Caco-2 (cell line): ENCODE data around the gene UGDH. TPM values are rescaled to one million over a fixed set of nuclear protein-coding genes. Genes with fewer than 3 reads are reported as not detected.

Source experiments
- BruUV-seq: library from RNA; stranded (reverse); fragments of 400-500 nt; replicated peaks from 2 replicates; lab custom pipeline; 2021; lab: Mats Ljungman, UMichigan
- CTCF ChIA-PET: fragments of 300-600 bp; sonication (Branson Sonifier 250); formaldehyde crosslinking; loops from one replicate; lab custom pipeline; 2022; ENCODE audit warnings: antibody characterized with exemption; lab: Charles Lee
- POLR2A ChIA-PET: fragments of 300-600 bp; sonication (Branson Sonifier 250); formaldehyde crosslinking; loops from one replicate; lab custom pipeline; 2022; ENCODE audit warnings: antibody characterized with exemption; lab: Charles Lee
- DNase-seq, 2 experiments: peaks; one replicate each; pipeline versions ENCODE4 v3.0.0 to v3.0.0-alpha.2; 2020 to 2022
- H3K27me3 ChIP-seq: replicated peaks from 2 replicates; pipeline ENCODE4 v1.6.0; 2011; ENCODE audit warnings: low read length; ENCODE audit not compliant: control insufficient read depth, insufficient read depth
- H3K36me3 ChIP-seq: 2 replicates; pipeline ENCODE4 v1.5.1; 2011; ENCODE audit warnings: low read length; ENCODE audit not compliant: control insufficient read depth, insufficient read depth
- H3K4me1 ChIP-seq: fragments of 250-450 bp; sonication (Bioruptor Pico); 2 replicates; pipeline ENCODE4 v1.5.1; 2020; ENCODE audit warnings: mild to moderate bottlenecking
- H3K4me3 ChIP-seq: 2 replicates; pipeline ENCODE4 v1.5.1; 2011; ENCODE audit warnings: low read depth, mild to moderate bottlenecking, control low read depth, low read length
- H3K9me3 ChIP-seq: fragments of 250-450 bp; sonication (Bioruptor Pico); 2 replicates; pipeline ENCODE4 v1.5.1; 2020; ENCODE audit warnings: mild to moderate bottlenecking, moderate library complexity
- H3K27ac Mint-ChIP-seq: one replicate; pipeline ENCODE4 v1.8.0; 2022; ENCODE audit warnings: mixed read lengths; ENCODE audit not compliant: unreplicated experiment
- H3K27me3 Mint-ChIP-seq: one replicate; pipeline ENCODE4 v1.8.0; 2022; ENCODE audit warnings: mixed read lengths; ENCODE audit not compliant: insufficient read depth, unreplicated experiment
- H3K36me3 Mint-ChIP-seq: one replicate; pipeline ENCODE4 v1.8.0; 2022; ENCODE audit warnings: mild to moderate bottlenecking, mixed read lengths; ENCODE audit not compliant: insufficient read depth, unreplicated experiment
- H3K4me1 Mint-ChIP-seq: one replicate; pipeline ENCODE4 v1.8.0; 2022; ENCODE audit warnings: low read depth, mixed read lengths; ENCODE audit not compliant: unreplicated experiment
- H3K4me3 Mint-ChIP-seq: one replicate; pipeline ENCODE4 v1.8.0; 2022; ENCODE audit warnings: mild to moderate bottlenecking, moderate library complexity, mixed read lengths; ENCODE audit not compliant: unreplicated experiment
- H3K9me3 Mint-ChIP-seq: one replicate; pipeline ENCODE4 v1.8.0; 2022; ENCODE audit warnings: mixed read lengths; ENCODE audit not compliant: unreplicated experiment
- intact Hi-C: fragments of 100-400 bp; cut with micrococcal nuclease; formaldehyde crosslinking; loops from one replicate; pipeline ENCODE4 v1.10.0; 2022; ENCODE audit not compliant: unreplicated experiment
- total RNA-seq: library from RNA; stranded (reverse); gene quantifications from 2 replicates; pipeline ENCODE4 v1.2.3, GENCODE V29; 2022
- TF ChIP-seq, protein P1 (sequence below), 2 experiments: fragments of 200-600 bp in 1 of 2; IDR thresholded peaks; 1 replicate in 1 of 2; 2 replicates in 1 of 2; pipeline versions ENCODE4 v1.5.1 to v1.8.0; 2011 to 2022; ENCODE audit warnings: antibody characterized with exemption in 1 of 2, control low read depth in 1 of 2, inconsistent platforms in 1 of 2, low read depth in 1 of 2, low read length in 1 of 2, mild to moderate bottlenecking in 1 of 2, moderate library complexity in 1 of 2; ENCODE audit not compliant: insufficient read depth in 1 of 2, severe bottlenecking in 1 of 2, unreplicated experiment in 1 of 2

The UGDH gene
- total RNA-seq, 1 experiment from 2014 or later: 139 TPM

DNA sequence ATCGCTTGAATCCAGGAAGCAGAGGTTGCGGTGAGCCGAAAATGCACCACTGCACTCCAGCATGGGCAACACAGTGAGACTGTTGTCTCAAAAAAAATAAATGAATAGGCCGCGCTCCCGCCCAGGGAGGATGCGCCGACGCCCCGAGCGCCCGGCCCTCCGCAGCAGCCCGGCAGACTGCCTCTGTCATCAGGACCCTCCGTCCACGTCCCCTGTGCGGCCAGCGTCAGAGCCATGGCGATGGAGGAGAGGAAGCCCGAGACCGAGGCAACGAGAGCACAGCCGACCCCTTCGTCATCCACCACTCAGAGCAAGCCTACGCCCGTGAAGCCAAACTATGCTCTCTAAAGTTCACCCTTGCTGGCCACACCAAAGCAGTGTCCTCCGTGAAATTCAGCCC lies 47.0 kb downstream of the UGDH start:
- Histone ChIP-seq H3K36me3 (no peaks in the 10 kb centered on the region), H3K4me3 (no peak overlapping the region), H3K4me1 (no peaks in the 10 kb centered on the region), H3K27me3 (no peaks in the 10 kb centered on the region), H3K9me3 (peaks cover 6% of the 10 kb centered on the region)
- H3K4me1 Mint-ChIP-seq: no peaks in the 10 kb centered on the region
- ChIA-PET CTCF (no interaction called here), POLR2A (no interaction called here)
- no peak for DNase-seq
- no peak overlapping the region for H3K27ac Mint-ChIP-seq
- intact Hi-C loops: no loop called here
- peaks cover 10% of the 10 kb centered on the region for H3K9me3 Mint-ChIP-seq
- peaks cover 11% of the 10 kb centered on the region for H3K36me3 Mint-ChIP-seq
- no TSS peak for BruUV-seq
- H3K4me3 Mint-ChIP-seq: no peak overlapping the region
- no peaks in the 10 kb centered on the region for H3K27me3 Mint-ChIP-seq
- TF ChIP-seq, protein P1, sequence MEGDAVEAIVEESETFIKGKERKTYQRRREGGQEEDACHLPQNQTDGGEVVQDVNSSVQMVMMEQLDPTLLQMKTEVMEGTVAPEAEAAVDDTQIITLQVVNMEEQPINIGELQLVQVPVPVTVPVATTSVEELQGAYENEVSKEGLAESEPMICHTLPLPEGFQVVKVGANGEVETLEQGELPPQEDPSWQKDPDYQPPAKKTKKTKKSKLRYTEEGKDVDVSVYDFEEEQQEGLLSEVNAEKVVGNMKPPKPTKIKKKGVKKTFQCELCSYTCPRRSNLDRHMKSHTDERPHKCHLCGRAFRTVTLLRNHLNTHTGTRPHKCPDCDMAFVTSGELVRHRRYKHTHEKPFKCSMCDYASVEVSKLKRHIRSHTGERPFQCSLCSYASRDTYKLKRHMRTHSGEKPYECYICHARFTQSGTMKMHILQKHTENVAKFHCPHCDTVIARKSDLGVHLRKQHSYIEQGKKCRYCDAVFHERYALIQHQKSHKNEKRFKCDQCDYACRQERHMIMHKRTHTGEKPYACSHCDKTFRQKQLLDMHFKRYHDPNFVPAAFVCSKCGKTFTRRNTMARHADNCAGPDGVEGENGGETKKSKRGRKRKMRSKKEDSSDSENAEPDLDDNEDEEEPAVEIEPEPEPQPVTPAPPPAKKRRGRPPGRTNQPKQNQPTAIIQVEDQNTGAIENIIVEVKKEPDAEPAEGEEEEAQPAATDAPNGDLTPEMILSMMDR (IDR thresholded peaks at IDR 0.05; ENCODE audit: insufficient read depth in 1 of 2, low read depth in 1 of 2, low read length in 1 of 2, severe bottlenecking in 1 of 2, unreplicated experiment in 1 of 2): no peak

DNA sequence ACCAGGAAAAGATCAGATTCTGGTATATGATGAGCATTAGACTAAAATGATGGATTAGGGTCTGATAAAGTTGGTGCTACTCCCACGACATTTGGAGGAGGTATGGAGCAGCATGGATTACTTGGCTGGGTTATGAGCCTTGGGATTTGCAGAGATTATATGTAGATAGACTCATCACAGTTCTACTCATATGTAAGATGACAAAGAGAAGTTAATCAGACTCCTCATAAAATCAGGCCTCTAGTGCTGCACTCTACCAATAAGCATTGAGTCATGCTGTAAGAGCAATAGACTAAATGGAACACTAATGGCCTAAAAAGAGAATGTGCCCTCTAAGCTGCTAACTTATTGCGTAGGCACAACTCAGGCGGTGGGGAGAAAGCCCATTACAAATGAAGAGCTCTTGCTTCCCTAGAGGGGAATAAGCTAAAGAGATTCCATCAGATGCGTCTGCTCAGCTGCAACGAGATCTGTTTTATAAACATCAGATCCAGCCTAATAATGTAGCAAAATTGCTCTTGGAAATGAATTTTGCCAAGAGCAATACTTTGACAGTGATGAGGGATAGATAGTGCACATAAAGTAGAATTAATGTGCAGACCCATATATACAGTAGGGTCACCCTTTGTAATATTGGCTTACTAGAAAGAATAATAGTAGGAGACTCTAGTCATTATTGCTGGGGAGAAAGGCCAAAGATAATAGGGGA lies 50.9 kb downstream of the UGDH start:
- DNase-seq: no peak
- Mint-ChIP-seq H3K27me3 (no peaks in the 10 kb centered on the region), H3K9me3 (no peaks in the 10 kb centered on the region), H3K4me3 (no peak overlapping the region), H3K4me1 (no peaks in the 10 kb centered on the region), H3K36me3 (peaks cover 11% of the 10 kb centered on the region), H3K27ac (no peak overlapping the region)
- H3K4me1 ChIP-seq: no peaks in the 10 kb centered on the region
- no peaks in the 10 kb centered on the region for H3K36me3 ChIP-seq
- BruUV-seq: no TSS peak
- ChIA-PET POLR2A (no interaction called here), CTCF (interaction anchor here (0.6 kb wide), 1 partner anchor 241 kb away, joined by 3 read pairs; no protein-coding TSS in a partner anchor)
- H3K9me3 ChIP-seq: no peaks in the 10 kb centered on the region
- H3K4me3 ChIP-seq: no peak overlapping the region
- intact Hi-C loops: no loop called here
- TF ChIP-seq, protein P1 (IDR thresholded peaks at IDR 0.05; ENCODE audit: insufficient read depth in 1 of 2, low read depth in 1 of 2, low read length in 1 of 2, severe bottlenecking in 1 of 2, unreplicated experiment in 1 of 2): no peak
- H3K27me3 ChIP-seq: no peaks in the 10 kb centered on the region

DNA sequence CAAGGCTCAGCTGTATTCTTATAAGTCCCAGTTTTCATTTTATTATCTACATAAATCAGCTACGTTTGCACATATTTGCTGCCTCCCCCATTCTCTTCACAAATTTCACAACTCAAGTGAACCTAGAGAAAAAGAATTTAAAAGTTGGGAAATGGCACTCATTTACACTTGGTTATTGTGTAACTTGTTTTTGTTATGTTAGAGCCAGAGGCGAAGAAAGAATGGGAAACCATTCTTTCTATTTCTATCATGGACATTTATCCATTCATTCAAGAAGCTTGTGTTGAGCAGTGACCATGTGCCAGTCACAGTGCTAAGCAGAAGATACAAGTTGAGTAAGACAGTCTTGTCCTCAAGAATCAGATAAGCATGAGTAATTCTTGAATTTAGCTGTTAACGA lies 54.8 kb downstream of the UGDH start:
- Mint-ChIP-seq H3K27me3 (no peaks in the 10 kb centered on the region), H3K4me3 (no peak overlapping the region), H3K36me3 (peaks cover 28% of the 10 kb centered on the region), H3K4me1 (no peaks in the 10 kb centered on the region), H3K9me3 (no peaks in the 10 kb centered on the region), H3K27ac (no peak overlapping the region)
- Histone ChIP-seq H3K4me1 (peaks cover 6% of the 10 kb centered on the region), H3K36me3 (no peaks in the 10 kb centered on the region), H3K4me3 (no peak overlapping the region), H3K27me3 (no peaks in the 10 kb centered on the region), H3K9me3 (no peaks in the 10 kb centered on the region)
- TF ChIP-seq, protein P1 (IDR thresholded peaks at IDR 0.05; ENCODE audit: insufficient read depth in 1 of 2, low read depth in 1 of 2, low read length in 1 of 2, severe bottlenecking in 1 of 2, unreplicated experiment in 1 of 2): no peak
- DNase-seq: no peak
- POLR2A ChIA-PET: no interaction called here
- intact Hi-C loops: no loop called here
- CTCF ChIA-PET: no interaction called here
- BruUV-seq: no TSS peak
